Hepatocyte (in vitro differentiated cells): ENCODE data around the gene PRKRIP1.

Experiments
- EZH2 ChIP-seq: fragments of 200-600 bp; sonication (generic); IDR thresholded peaks from 2 replicates; pipeline ENCODE4 v1.6.1; 2016; ENCODE audit warnings: antibody characterized with exemption, mild to moderate bottlenecking, borderline replicate concordance
- EZH2phosphoT487 ChIP-seq: fragments of 200-600 bp; sonication (generic); IDR thresholded peaks from one replicate; pipeline ENCODE4 v1.6.1; 2018; ENCODE audit warnings: antibody characterized with exemption, mild to moderate bottlenecking, low read depth, moderate library complexity; ENCODE audit not compliant: unreplicated experiment, severe bottlenecking
- TF ChIP-seq, protein P1 (sequence below): fragments of 200-600 bp; sonication (generic); IDR thresholded peaks from 2 replicates; pipeline ENCODE4 v1.5.1; 2016; ENCODE audit warnings: antibody characterized with exemption, mild to moderate bottlenecking; ENCODE audit not compliant: poor library complexity

- TF ChIP-seq EZH2 (no peak), EZH2phosphoT487 (no peak)
- TF ChIP-seq, protein P1, sequence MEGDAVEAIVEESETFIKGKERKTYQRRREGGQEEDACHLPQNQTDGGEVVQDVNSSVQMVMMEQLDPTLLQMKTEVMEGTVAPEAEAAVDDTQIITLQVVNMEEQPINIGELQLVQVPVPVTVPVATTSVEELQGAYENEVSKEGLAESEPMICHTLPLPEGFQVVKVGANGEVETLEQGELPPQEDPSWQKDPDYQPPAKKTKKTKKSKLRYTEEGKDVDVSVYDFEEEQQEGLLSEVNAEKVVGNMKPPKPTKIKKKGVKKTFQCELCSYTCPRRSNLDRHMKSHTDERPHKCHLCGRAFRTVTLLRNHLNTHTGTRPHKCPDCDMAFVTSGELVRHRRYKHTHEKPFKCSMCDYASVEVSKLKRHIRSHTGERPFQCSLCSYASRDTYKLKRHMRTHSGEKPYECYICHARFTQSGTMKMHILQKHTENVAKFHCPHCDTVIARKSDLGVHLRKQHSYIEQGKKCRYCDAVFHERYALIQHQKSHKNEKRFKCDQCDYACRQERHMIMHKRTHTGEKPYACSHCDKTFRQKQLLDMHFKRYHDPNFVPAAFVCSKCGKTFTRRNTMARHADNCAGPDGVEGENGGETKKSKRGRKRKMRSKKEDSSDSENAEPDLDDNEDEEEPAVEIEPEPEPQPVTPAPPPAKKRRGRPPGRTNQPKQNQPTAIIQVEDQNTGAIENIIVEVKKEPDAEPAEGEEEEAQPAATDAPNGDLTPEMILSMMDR = peak; percentile 84
These were observed 5.3 kb upstream of the PRKRIP1 start for GRCh38 chr7:102390697-102391484.
